Renal pelvis (tissue), 4 donors: ENCODE results near the gene UBXN10. TPM values are rescaled to one million over a fixed set of nuclear protein-coding genes. Genes with fewer than 3 reads are reported as not detected.

ENCODE experiments used
- DNase-seq: peaks from one replicate; pipeline ENCODE4 v3.0.0-alpha.2; 2013
- polyA plus RNA-seq, 3 donors: library from polyadenylated mRNA; unstranded; fragments of 120-200 nt; gene quantifications; one replicate each; pipeline ENCODE4 v1.2.1, GENCODE V29; 2013; ENCODE audit not compliant: insufficient read length in 3 of 3

UBXN10 gene
- polyA plus RNA-seq, 3 donors = 6.0 to 6.8 (median 6.5) TPM

DNA sequence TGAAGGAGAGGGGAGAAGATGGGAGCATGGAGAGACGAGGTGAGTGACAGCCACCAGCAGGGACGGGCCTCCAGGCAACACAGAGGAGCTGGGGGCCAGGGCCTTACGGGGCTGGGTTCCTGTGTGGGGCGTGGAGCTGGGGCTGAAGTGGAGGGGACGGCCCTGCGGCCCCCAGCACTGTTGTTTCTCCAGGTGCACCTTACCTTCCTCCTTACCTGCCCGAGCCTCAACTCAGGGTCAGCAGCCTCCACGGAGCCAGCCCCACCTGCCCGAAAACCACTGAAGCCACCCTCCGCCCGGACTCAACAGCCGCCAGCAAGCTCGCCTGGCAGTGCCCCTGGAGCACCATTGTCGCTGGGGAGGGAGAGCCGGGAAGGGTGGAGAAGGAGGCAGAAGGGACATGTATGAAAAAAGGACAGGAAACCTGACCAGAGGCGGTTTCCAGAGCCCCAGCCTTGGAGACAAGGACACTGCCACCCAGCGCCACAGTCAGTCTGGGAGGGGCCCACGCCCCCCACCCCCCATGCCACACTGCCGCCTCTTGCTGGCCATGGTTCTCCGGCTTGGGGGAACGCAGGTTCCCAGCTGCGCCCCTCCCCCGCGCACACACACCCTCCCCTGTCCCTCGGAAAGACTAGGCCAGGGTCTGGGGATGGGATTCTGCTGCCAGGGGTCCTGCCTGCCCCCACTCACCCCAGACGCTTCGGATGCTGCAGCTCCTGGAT lies 36.1 kb upstream of the UBXN10 start:
- DNase-seq = no peak

- DNase-seq = no peak
Observed at GRCh38 chr1:20150326-20150705, 35.6 kb upstream of the UBXN10 start.

GRCh38 chr1:20150969-20151368 lies 34.9 kb upstream of the UBXN10 start:
- no peak for DNase-seq

DNA sequence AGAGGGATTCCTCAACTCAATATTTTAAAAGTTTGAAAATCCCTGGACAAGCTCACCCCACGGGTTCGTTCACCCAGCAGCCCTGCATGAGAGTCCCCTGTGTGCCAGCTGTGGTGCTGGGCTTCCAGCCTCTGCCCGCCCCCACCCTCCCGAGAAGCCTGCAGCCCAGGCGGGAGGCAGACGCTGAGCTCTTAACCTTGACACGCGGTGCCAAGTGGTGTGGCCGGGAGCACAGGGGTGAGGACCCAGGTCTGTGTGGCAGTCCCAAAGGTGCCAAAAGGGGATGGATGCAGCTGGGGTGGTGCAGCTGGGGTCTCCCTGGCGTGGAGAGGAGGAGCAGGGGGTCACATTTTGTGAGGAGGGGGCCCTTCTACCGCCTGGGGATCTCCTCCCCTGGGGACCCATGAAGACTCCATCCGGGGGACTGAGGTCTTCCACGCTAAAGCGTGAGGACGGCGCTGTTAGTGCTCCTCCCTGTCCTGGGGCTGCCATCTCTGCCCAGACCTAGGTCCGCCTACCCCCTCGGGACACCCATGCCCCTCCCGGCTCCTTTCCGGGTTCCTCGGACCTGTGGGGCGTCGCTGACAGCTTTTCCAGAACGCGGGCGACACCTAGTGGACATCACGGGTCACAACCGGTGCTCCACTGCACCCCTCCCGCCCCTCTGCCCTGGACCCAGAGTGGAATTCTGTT lies 33.8 kb upstream of the UBXN10 start:
- DNase-seq = peak; percentile 50

DNA sequence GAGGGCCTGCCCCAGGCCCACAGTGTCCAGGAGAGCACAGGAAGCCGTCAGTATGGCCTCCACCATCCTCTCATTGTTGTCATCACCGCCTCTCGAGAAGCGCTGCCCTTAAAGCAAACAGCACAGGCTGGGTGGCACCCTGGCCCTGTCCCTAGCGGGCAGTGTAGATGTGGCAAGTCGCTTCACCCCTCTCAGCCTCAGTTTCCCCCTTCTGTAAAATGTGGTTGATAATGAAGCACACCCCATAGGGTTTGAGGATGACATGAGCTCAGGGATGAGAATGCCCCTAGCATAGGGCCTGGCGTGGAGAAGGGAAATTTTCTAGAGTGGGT lies 33.3 kb upstream of the UBXN10 start:
- no peak for DNase-seq

GRCh38 chr1:20153000-20153418 lies 32.9 kb upstream of the UBXN10 start:
- no peak for DNase-seq

DNA sequence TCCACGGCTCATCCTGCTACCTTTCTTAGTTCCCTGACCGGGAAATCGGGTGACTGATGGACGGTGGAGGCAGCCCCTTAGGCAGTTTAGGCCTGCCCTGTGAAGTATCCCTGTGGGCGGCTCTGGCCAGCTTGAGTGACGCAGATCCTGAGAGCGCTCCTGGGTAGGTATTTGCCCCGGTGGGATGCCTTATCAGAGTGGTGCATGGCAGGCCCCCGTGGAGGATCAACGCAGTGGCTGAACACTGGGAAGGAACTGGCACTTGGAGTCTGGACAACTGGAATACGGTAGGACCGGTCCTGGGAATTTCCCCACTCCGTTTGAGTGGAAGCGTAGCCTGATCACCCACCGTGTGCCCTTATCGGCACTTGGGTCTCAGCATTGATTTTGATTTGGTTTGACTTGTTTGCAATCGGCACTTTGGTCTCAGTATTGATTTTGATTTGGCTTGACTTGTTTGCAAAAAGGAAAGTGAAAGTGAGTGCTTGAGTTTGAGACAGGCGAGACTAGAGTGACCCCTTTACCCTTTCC lies 31.5 kb upstream of the UBXN10 start:
- no peak for DNase-seq

DNA sequence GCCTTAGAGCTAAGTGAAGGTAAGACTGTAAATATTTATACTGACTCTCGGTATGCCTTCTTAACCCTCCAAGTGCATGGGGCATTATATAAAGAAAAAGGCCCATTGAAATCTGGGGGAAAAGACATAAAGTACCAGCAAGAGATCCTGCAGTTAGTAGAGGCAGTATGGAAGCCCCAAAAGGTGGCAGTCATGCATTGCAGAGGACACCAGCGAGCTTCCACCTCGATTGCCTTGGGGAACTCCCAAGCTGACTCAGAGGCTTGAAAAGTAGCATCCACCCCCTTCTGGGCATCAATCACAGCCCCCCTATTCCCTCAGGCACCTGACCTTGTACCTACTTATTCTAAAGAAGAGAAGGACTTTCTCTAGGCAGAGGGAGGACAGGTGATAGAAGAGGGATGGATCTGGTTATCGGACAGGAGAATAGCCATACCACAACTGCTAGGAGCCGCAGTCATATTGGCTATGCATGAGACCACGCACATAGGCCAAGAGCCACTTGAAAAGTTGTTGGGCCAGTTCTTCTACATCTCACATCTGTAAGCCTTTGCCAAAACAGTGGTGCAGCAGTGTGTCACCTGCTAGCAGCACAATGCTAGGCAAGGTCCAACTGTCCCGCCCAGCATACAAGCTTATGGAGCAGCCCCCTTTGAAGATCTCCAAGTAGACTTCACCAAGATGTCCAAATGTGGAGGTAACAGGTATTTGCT lies 27.4 kb upstream of the UBXN10 start:
- no peak for DNase-seq

DNA sequence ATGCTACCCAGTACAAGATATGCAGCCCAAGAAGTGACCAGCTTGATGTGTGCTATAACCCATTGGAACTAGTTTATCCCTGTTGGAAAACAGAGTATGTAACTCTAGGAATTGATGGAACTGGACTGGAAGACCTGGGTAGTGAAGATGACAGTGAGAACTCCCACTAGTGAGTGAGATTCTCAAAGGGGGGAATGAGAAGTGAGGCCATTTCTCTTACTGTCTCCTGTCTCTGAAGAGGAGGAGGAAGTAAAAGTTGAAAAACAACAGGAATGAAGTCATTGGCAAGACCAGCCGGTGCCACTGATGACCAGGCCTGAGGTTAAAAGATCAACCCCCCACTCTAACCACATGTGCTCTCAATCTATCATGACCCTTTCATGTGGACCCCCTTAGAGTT lies 25.9 kb upstream of the UBXN10 start:
- DNase-seq = no peak

GRCh38 chr1:20164694-20165202 lies 21.1 kb upstream of the UBXN10 start:
- DNase-seq = no peak

- no peak for DNase-seq
Observed at GRCh38 chr1:20165522-20165951, 20.4 kb upstream of the UBXN10 start.

DNA sequence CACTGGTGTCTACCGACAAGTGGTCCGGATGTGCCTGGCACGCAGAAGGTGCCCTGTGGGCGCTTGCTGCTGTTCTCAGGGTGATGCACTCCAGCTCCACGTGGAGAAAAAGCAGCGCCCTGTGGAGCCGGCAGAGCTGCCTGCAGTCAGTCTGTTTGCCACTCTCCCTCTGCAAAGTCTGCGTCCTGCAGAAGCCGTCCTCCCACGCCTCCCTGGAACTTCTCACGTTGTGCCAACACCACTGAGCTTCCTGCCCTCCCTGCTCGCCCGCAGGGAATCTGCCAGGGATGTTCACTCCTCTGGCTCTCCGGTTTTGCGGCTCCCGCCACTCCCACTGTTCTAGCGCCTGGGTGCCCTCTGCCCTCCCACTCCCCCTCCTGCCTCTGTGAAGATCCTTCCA lies 19.8 kb upstream of the UBXN10 start:
- peak; percentile 42 for DNase-seq

GRCh38 chr1:20167126-20167525 lies 18.8 kb upstream of the UBXN10 start:
- no peak for DNase-seq

GRCh38 chr1:20168564-20169491 lies 17.1 kb upstream of the UBXN10 start:
- DNase-seq = peak; percentile 60

DNA sequence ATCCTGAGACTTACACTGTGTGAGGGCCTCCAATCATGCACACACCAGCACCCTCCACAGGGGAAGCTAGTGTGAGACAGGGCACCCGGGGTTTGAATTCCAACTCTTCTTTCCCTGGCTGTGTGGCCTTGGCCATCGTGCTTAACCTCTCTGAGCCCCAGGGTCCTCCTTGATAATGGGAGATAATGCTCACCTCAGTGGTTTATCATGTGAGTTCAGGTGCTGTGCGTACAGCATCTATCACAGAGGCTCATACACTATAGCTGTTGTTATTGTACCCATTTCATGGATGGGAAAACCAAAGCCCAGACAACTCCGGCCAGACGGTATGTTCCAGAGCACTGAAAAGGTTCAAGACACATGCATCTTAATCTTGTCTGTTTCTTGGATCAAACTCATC lies 16.0 kb upstream of the UBXN10 start:
- no peak for DNase-seq

GRCh38 chr1:20172033-20172590 lies 13.8 kb upstream of the UBXN10 start:
- DNase-seq = no peak

DNA sequence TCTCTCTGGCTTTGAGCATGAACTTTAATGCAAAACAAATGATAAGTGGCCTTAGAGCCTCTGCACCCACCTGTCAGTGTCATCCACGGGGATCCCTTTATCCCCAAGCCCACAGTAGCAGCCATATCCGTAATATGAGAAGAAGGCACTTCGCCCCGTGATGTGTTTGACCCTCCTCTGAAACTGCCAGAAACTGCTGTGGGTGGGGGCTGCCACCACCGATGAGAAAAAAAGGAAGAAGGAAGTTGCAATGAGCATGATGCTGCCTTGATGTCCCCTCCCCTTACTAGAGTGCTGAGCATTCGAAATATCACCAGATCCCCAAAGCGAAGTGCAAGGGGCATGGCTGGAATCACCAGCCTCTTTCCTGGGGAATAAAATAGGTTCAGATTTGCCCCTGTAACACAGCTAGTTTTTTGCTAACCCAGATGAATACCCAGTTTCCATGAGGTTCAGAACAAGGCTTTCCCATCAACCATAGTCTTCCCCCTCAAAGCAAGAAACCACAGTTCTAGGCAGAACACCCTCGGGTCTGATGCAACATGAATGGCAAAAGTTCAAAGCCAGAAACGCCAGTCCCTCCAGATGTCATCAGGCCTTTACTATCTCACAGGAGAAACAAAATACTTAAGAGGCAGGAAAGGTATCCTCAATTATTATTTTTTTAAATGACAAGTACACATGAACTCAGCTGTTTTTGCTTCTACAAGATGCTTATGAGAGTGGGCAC lies 10.8 kb upstream of the UBXN10 start:
- DNase-seq = no peak

DNA sequence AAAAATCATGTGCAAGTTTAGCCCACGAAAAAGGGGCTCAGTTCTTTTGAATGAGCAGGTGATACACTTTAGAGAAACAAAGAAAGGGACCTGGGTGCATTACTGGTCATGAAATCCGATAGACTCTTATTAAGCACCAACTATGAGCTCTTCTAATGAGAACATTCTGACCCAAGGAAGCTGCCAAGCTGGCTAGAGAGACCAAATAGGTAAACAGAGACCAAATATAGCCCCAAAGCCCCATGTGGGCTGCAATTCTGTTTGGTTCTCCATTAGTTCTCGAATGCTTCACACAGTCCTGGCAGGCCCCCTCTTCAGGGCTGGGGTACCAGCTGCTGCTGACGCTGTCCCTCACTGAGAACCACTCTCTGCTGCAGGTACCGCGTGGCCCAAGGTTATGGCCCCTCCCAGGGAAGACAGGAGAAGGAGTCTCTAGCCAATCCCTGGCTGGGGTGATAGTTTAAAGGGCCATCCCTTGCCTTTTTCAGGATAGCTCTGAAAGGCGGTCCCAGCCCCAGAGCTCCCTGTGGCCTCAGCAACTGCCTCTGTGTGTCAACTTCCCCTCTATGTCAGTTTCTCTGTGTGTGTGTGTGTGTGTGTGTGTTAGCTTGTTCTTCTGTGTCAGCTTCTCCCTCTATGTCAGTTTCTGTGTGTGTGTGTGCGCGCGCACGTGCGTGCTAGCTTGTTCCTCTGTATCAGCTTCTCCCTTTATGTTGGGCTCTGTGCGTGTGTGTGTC lies 7.1 kb upstream of the UBXN10 start:
- DNase-seq = no peak

- DNase-seq = no peak
Observed at GRCh38 chr1:20179371-20180128, 6.3 kb upstream of the UBXN10 start.
